ENCODE data around the gene SPINK5.

SPINK5 gene

DNA sequence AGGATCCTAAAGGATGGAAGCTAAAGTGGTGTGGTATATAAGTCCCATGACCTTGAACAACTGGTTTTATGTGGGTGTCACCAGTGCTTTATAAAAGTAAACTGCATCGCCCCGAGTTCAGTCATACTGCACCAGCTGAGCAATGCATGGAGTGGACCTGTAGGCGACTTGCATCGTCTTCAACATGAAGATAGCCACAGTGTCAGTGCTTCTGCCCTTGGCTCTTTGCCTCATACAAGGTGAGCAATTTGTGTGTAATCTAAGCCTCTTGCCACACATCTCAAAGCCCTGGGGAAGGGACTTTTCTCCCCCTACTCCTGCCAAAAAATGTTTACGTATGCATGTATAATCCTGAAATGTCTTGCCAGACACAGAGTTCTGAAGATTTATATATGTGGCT, at the start of gene SPINK5:
TSS of gene SPINK5 (plus strand) at position 120 of the 400 bp plus-strand sequence. CDS start at position 185, 65 bp downstream.
- Histone ChIP-seq H3K36me3 (replicated peaks) (no peaks in the 10 kb centered on the region), H3K27ac (no peak within 1 kb of the TSS), H3K27me3 (replicated peaks) (no peaks in the 10 kb centered on the region), H3K4me3 (ENCODE audit: low read depth, low read length) (no peak within 1 kb of the TSS)
- DNase-seq = no peak
- no peak for TF ChIP-seq CTCF (IDR thresholded peaks at IDR 0.05; ENCODE audit: low read depth, low read length, missing control alignments)
- in situ Hi-C loops (cut with HindIII; ENCODE audit: low pct_ligation_motif_present, low sequenced_read_pairs) = no loop called here

DNA sequence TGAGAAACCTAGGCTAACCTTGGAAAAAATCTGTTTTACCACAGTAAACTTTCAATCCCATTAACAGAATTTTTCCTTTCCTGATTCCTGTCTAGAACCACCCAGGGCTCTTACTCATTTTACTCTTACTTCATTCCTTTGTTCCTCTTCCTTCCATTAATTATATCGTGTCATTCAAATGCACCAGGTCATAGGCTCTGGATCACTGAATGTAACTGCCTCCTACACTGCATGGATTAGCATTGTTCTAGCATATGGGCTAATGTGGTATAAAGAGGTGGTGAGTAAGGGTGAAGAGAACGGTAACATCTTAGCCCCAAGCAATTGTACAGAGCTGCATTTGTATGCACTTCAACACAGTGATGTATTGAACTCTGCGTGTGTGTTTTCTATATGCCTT, 49.5 kb upstream of the SPINK5 start:
- Histone ChIP-seq H3K36me3 (replicated peaks) (no peaks in the 10 kb centered on the region), H3K27me3 (replicated peaks) (no peaks in the 10 kb centered on the region), H3K27ac (no peak overlapping the region), H3K4me3 (ENCODE audit: low read depth, low read length) (no peak overlapping the region)
- no peak for DNase-seq
- in situ Hi-C loops (cut with HindIII; ENCODE audit: low pct_ligation_motif_present, low sequenced_read_pairs) = no loop called here
- TF ChIP-seq CTCF (IDR thresholded peaks at IDR 0.05; ENCODE audit: low read depth, low read length, missing control alignments) = no peak

DNA sequence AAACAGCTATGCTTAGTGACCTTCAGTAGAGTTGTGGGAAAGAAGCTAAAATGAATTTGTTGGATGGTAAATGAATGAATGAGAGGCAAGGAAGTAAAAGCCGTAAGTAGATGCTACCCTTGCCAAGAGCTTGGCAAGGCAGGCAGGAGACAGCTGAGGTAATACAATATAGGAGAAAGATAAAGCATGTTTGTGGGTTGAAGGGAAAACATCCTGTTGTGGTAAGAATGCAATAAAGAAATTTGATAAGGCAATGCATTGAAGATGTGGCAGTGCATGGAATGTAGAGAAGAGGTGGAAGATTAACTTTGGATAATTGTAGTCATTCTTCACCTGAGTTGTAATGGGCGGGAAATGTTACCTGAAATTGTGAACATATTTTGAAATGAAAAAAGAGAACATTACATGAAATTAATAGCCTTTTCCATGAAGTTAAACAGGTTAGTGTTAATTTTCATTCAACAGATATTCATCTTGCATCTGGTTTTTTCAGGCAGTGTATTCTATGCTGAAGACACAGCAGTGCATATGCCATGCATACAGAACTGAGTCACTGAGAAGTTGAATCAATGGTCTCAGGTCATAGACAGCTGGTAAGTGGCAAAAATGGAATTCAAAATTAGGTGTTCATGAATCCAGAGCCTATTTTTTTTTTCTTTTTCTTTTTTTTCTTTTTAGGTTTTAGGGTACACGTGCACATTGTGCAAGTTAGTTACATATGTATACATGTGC, 43.4 kb upstream of the SPINK5 start:
- Histone ChIP-seq H3K27ac (no peak overlapping the region), H3K36me3 (replicated peaks) (no peaks in the 10 kb centered on the region), H3K27me3 (replicated peaks) (no peaks in the 10 kb centered on the region), H3K4me3 (ENCODE audit: low read depth, low read length) (no peak overlapping the region)
- TF ChIP-seq CTCF (IDR thresholded peaks at IDR 0.05; ENCODE audit: low read depth, low read length, missing control alignments) = no peak
- in situ Hi-C loops (cut with HindIII; ENCODE audit: low pct_ligation_motif_present, low sequenced_read_pairs) = no loop called here
- no peak for DNase-seq

DNA sequence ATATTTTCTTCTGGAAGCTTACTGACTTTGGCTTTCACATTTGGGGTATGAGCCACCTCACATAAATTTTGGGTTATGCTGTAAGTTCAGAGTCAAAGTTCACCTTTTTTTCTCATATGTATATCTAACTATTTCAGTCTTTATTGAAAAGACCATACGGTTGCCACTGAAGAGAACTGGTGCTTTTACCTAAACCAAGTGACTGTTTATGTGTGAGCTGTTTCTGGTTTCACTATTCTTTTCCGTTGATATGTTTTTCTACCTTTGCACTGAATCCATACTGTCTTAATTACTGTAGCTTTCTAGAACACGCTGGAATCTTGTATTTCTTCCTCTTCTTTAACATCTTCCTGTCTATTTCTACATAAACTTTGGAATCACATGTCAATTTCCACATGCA, 36.3 kb upstream of the SPINK5 start:
- in situ Hi-C loops (cut with HindIII; ENCODE audit: low pct_ligation_motif_present, low sequenced_read_pairs) = no loop called here
- TF ChIP-seq CTCF (IDR thresholded peaks at IDR 0.05; ENCODE audit: low read depth, low read length, missing control alignments) = no peak
- Histone ChIP-seq H3K36me3 (replicated peaks) (no peaks in the 10 kb centered on the region), H3K27me3 (replicated peaks) (no peaks in the 10 kb centered on the region), H3K27ac (no peak overlapping the region), H3K4me3 (ENCODE audit: low read depth, low read length) (no peak overlapping the region)
- no peak for DNase-seq

GRCh38 chr5:148029131-148029530, 34.6 kb upstream of the SPINK5 start:
- H3K27me3 ChIP-seq (replicated peaks) = no peaks in the 10 kb centered on the region
- H3K36me3 ChIP-seq (replicated peaks) = no peaks in the 10 kb centered on the region
- no peak for DNase-seq
- TF ChIP-seq CTCF (IDR thresholded peaks at IDR 0.05; ENCODE audit: low read depth, low read length, missing control alignments) = no peak
- H3K27ac ChIP-seq = no peak overlapping the region
- no peak overlapping the region for H3K4me3 ChIP-seq (ENCODE audit: low read depth, low read length)
- in situ Hi-C loops (cut with HindIII; ENCODE audit: low pct_ligation_motif_present, low sequenced_read_pairs) = no loop called here

DNA sequence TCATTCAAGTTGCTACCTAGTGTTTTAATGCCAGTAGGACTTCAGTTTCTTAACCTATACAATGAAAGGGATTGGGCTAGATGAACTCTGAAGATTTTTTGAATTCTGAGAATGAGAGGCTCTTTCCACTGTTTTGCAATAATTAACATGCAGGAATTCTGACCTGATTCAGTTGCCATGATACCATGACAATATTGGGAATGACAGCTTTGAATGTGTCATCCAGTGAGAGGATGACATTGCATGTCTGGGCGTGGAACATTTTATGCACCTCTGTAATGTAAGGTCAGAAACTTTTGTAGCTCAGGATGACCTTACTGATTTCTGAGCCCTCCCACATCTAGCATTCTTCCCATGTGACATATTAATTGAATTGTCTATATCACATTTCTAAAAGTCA, 30.6 kb upstream of the SPINK5 start:
- no peak overlapping the region for H3K27ac ChIP-seq
- no peak for DNase-seq
- TF ChIP-seq CTCF (IDR thresholded peaks at IDR 0.05; ENCODE audit: low read depth, low read length, missing control alignments) = no peak
- no peaks in the 10 kb centered on the region for H3K27me3 ChIP-seq (replicated peaks)
- H3K36me3 ChIP-seq (replicated peaks) = no peaks in the 10 kb centered on the region
- in situ Hi-C loops (cut with HindIII; ENCODE audit: low pct_ligation_motif_present, low sequenced_read_pairs) = no loop called here
- H3K4me3 ChIP-seq (ENCODE audit: low read depth, low read length) = no peak overlapping the region
